GM23248 (cell line): Measurements from ENCODE around the gene SLC44A3.

Source experiments
- EZH2 ChIP-seq: fragments of 200-600 bp; sonication (generic); IDR thresholded peaks from 2 replicates; pipeline ENCODE4 v1.6.1; 2018; ENCODE audit warnings: antibody characterized with exemption, mild to moderate bottlenecking; ENCODE audit not compliant: insufficient read depth, poor library complexity, severe bottlenecking
- EZH2phosphoT487 ChIP-seq: fragments of 200-600 bp; sonication (generic); IDR thresholded peaks from 2 replicates; pipeline ENCODE4 v1.6.1; 2018; ENCODE audit warnings: antibody characterized with exemption, moderate library complexity, mild to moderate bottlenecking, low read depth; ENCODE audit not compliant: insufficient read depth

- TF ChIP-seq EZH2: no peak
- no peak for TF ChIP-seq EZH2phosphoT487
Observed at GRCh38 chr1:94862718-94863117, 42.6 kb downstream of the SLC44A3 start.
